Prostate gland (tissue), 1 donor: ENCODE measurements around the gene CDH16.

Experiments
- POLR2A ChIP-seq: fragments of 450-650 bp; IDR thresholded peaks from one replicate; pipeline ENCODE4 v1.6.1; 2016; ENCODE audit warnings: antibody characterized with exemption, mild to moderate bottlenecking
- POLR2AphosphoS5 ChIP-seq: sonication (generic); formaldehyde crosslinking; IDR thresholded peaks from one replicate; pipeline ENCODE4 v1.6.1; 2017; ENCODE audit warnings: antibody characterized with exemption

DNA sequence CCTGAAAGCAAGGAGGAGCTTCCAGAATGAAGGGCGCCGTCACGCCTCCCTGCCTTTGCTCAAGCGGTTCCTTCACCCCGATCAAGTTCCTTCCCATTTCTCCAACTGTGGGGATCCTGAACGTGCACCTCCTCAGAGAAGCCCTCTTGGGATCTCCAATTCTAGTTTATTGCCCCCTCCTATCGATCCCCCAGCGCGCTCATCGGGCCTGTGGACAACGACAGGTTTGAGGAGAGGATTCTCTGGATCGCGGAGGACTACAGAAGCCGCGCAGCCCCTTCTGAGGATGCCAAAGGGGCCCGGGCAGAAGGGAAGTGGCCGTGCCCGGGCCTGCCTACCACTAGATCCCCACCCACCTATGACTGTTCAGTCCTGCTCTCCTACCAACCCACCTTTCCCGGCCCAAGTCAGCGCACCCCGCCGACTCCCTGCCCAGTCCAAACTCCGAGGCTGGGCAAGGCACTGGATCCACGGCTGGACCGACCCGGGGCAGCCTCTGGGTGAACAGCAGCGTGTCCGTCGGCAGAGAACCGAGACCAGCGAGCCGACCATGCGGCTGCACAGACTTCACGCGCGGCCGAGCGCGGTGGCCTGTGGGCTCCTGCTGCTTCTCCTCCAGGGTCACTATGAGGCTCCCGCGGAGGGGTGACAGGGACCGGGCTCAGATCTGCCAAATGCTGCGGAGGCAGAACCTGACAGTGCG is 29.6 kb upstream of the CDH16 start:
- TF ChIP-seq POLR2A (peak; percentile 15), POLR2AphosphoS5 (no peak)
